DMS153 (cell line): ENCODE results near the gene TBCB.

Source experiments
- DNase-seq: peaks from one replicate; lab custom pipeline; 2025; lab: John Stamatoyannopoulos, UW

TBCB gene

GRCh38 chr19:36136964-36137686 is 21.9 kb downstream of the TBCB start:
- peak; percentile 58 for DNase-seq

- no peak for DNase-seq
These were observed 23.8 kb downstream of the TBCB start for GRCh38 chr19:36139120-36139472.

GRCh38 chr19:36139473-36140303 is 24.4 kb downstream of the TBCB start, which contains the start of gene CAPNS1:
CAPNS1 (plus strand) TSS chr19:36140066; CDS start chr19:36141012, 946 bp downstream.
- DNase-seq: peak; percentile 87

- DNase-seq: peak; percentile 60
These were observed 25.2 kb downstream of the TBCB start for GRCh38 chr19:36140304-36141038.

GRCh38 chr19:36141039-36141927 is 26.0 kb downstream of the TBCB start:
- peak; percentile 78 for DNase-seq

GRCh38 chr19:36142046-36142445 is 26.8 kb downstream of the TBCB start:
- no peak for DNase-seq

- no peak for DNase-seq
These were observed 27.2 kb downstream of the TBCB start for GRCh38 chr19:36142496-36142895.

GRCh38 chr19:36144624-36145023 is 29.4 kb downstream of the TBCB start:
- DNase-seq: no peak

- no peak for DNase-seq
These were observed 34.6 kb downstream of the TBCB start for GRCh38 chr19:36149673-36150406.

GRCh38 chr19:36150586-36150985 is 35.3 kb downstream of the TBCB start:
- no peak for DNase-seq

- no peak for DNase-seq
These were observed 36.1 kb downstream of the TBCB start for GRCh38 chr19:36151144-36152018.

GRCh38 chr19:36152019-36152351 is 36.7 kb downstream of the TBCB start:
- DNase-seq: no peak

- no peak for DNase-seq
These were observed 37.3 kb downstream of the TBCB start, which contains the start of gene COX7A1 for GRCh38 chr19:36152352-36153091. COX7A1 (minus strand) TSS chr19:36152447; CDS start chr19:36152407, 40 bp downstream.

- no peak for DNase-seq
These were observed 37.9 kb downstream of the TBCB start for GRCh38 chr19:36153126-36153525.

- DNase-seq: no peak
These were observed 45.7 kb downstream of the TBCB start for GRCh38 chr19:36160821-36161596.

- DNase-seq: no peak
These were observed 48.5 kb downstream of the TBCB start for GRCh38 chr19:36163813-36164212.

- peak; percentile 96 for DNase-seq
These were observed 54.0 kb downstream of the TBCB start for GRCh38 chr19:36169084-36169760.

GRCh38 chr19:36172852-36173251 is 57.6 kb downstream of the TBCB start:
- DNase-seq: no peak
